ENCODE measurements around the gene TCERG1L.

The TCERG1L gene

GRCh38 chr10:131224106-131224505 is 87.4 kb downstream of the TCERG1L start:
- Histone ChIP-seq H3K4me3 (ENCODE audit: low read length, poor library complexity, severe bottlenecking) (no peak overlapping the region), H3K4me2 (ENCODE audit: low read depth, low read length, poor library complexity, severe bottlenecking) (no peak overlapping the region), H2AFZ (ENCODE audit: low read length) (no peak overlapping the region), H4K20me1 (ENCODE audit: insufficient read depth, low read length, poor library complexity, severe bottlenecking) (no peaks in the 10 kb centered on the region), H3K27me3 (ENCODE audit: insufficient read depth, low read length, poor library complexity, severe bottlenecking) (no peaks in the 10 kb centered on the region), H3K79me2 (ENCODE audit: insufficient read depth, low read length) (no peaks in the 10 kb centered on the region), H3K9me3 (ENCODE audit: insufficient read depth, low read depth, low read length) (peaks cover 8% of the 10 kb centered on the region; the same call in 1 of the 2 replicates), H3K36me3 (ENCODE audit: insufficient read depth, low read length) (no peaks in the 10 kb centered on the region), H3K9me2 (replicated peaks; ENCODE audit: low read depth, low read length) (no peaks in the 10 kb centered on the region), H3K9ac (ENCODE audit: low read depth, low read length, poor library complexity, severe bottlenecking) (no peak overlapping the region), H3F3A (ENCODE audit: low read depth) (no peaks in the 10 kb centered on the region), H3K4me1 (ENCODE audit: insufficient read depth, low read length, poor library complexity, severe bottlenecking) (no peaks in the 10 kb centered on the region)
- TF ChIP-seq EZH2phosphoT487 (IDR thresholded peaks at IDR 0.05; ENCODE audit: borderline replicate concordance) = no peak
- TF ChIP-seq CTCF (conservative IDR thresholded peaks at IDR 0.05; ENCODE audit: low read length) = no peak

GRCh38 chr10:131223422-131223821 is 88.1 kb downstream of the TCERG1L start:
- Histone ChIP-seq H3K9me3 (ENCODE audit: insufficient read depth, low read depth, low read length) (peaks cover 8% of the 10 kb centered on the region; the same call in 1 of the 2 replicates), H4K20me1 (ENCODE audit: insufficient read depth, low read length, poor library complexity, severe bottlenecking) (no peaks in the 10 kb centered on the region), H2AFZ (ENCODE audit: low read length) (no peak overlapping the region), H3K27me3 (ENCODE audit: insufficient read depth, low read length, poor library complexity, severe bottlenecking) (no peaks in the 10 kb centered on the region), H3K4me3 (ENCODE audit: low read length, poor library complexity, severe bottlenecking) (no peak overlapping the region), H3K79me2 (ENCODE audit: insufficient read depth, low read length) (no peaks in the 10 kb centered on the region), H3K4me1 (ENCODE audit: insufficient read depth, low read length, poor library complexity, severe bottlenecking) (no peaks in the 10 kb centered on the region), H3K36me3 (ENCODE audit: insufficient read depth, low read length) (no peaks in the 10 kb centered on the region), H3K4me2 (ENCODE audit: low read depth, low read length, poor library complexity, severe bottlenecking) (no peak overlapping the region), H3F3A (ENCODE audit: low read depth) (no peaks in the 10 kb centered on the region), H3K9ac (ENCODE audit: low read depth, low read length, poor library complexity, severe bottlenecking) (no peak overlapping the region), H3K9me2 (replicated peaks; ENCODE audit: low read depth, low read length) (no peaks in the 10 kb centered on the region)
- TF ChIP-seq EZH2phosphoT487 (IDR thresholded peaks at IDR 0.05; ENCODE audit: borderline replicate concordance) (no peak), CTCF (conservative IDR thresholded peaks at IDR 0.05; ENCODE audit: low read length) (no peak)

GRCh38 chr10:131222986-131223385 is 88.5 kb downstream of the TCERG1L start:
- peaks cover 8% of the 10 kb centered on the region; the same call in 1 of the 2 replicates for H3K9me3 ChIP-seq (ENCODE audit: insufficient read depth, low read depth, low read length)
- no peak overlapping the region for H3K4me2 ChIP-seq (ENCODE audit: low read depth, low read length, poor library complexity, severe bottlenecking)
- no peaks in the 10 kb centered on the region for H4K20me1 ChIP-seq (ENCODE audit: insufficient read depth, low read length, poor library complexity, severe bottlenecking)
- no peak overlapping the region for H3K4me3 ChIP-seq (ENCODE audit: low read length, poor library complexity, severe bottlenecking)
- no peaks in the 10 kb centered on the region for H3K4me1 ChIP-seq (ENCODE audit: insufficient read depth, low read length, poor library complexity, severe bottlenecking)
- no peak overlapping the region for H3K9ac ChIP-seq (ENCODE audit: low read depth, low read length, poor library complexity, severe bottlenecking)
- H3K79me2 ChIP-seq (ENCODE audit: insufficient read depth, low read length) = no peaks in the 10 kb centered on the region
- no peaks in the 10 kb centered on the region for H3K36me3 ChIP-seq (ENCODE audit: insufficient read depth, low read length)
- H3F3A ChIP-seq (ENCODE audit: low read depth) = no peaks in the 10 kb centered on the region
- H3K27me3 ChIP-seq (ENCODE audit: insufficient read depth, low read length, poor library complexity, severe bottlenecking) = no peaks in the 10 kb centered on the region
- H3K9me2 ChIP-seq (replicated peaks; ENCODE audit: low read depth, low read length) = no peaks in the 10 kb centered on the region
- no peak for TF ChIP-seq EZH2phosphoT487 (IDR thresholded peaks at IDR 0.05; ENCODE audit: borderline replicate concordance)
- no peak for TF ChIP-seq CTCF (conservative IDR thresholded peaks at IDR 0.05; ENCODE audit: low read length)
- H2AFZ ChIP-seq (ENCODE audit: low read length) = no peak overlapping the region
